Measurements from ENCODE around the gene CUBN. TPM values are rescaled to one million over a fixed set of nuclear protein-coding genes. Genes with fewer than 3 reads are reported as not detected.
A peak's percentile ranks its signal among the peaks of the same experiment; 100 is the strongest.

Gene CUBN
- total and polyA plus RNA-seq, 2 of the 13 experiments (the other 11 are each of a cell fraction or from before 2014, with no cell fraction given): 0.27 to 0.32 TPM

- peak; percentile 64; the same call in 2 of the 3 replicates for ATAC-seq
- Histone ChIP-seq H3K4me2 (ENCODE audit: low read depth, low read length) (peak overlapping the region; percentile 24; the same call in 1 of the 2 replicates), H3K9ac (ENCODE audit: insufficient read depth, low read depth, low read length) (no peak overlapping the region), H4K20me1 (ENCODE audit: insufficient read depth, low read length) (no peaks in the 10 kb centered on the region), H3K4me1 (ENCODE audit: insufficient read depth, low read length) (no peaks in the 10 kb centered on the region), H3K27ac (ENCODE audit: extremely low read length, insufficient read depth, low read length) (no peak overlapping the region), H3K27me3 (ENCODE audit: control insufficient read depth in 1 of 2, insufficient read depth in 2 of 2, low read length in 2 of 2) (no peaks in the 10 kb centered on the region), H3K9me3 (ENCODE audit: low read length) (no peaks in the 10 kb centered on the region), H3K79me2 (ENCODE audit: insufficient read depth, low read length) (no peaks in the 10 kb centered on the region), H3K36me3 (replicated peaks in 1 of 2; ENCODE audit: control insufficient read depth in 1 of 2, insufficient read depth in 2 of 2, low read length in 2 of 2) (no peaks in the 10 kb centered on the region), H3K4me3 (replicated peaks in 1 of 3; ENCODE audit: insufficient read depth in 1 of 3, low read depth in 2 of 3, low read length in 3 of 3) (no peak overlapping the region), H2AFZ (ENCODE audit: low read length) (no peak overlapping the region)
- ChIA-PET CTCF (ENCODE audit: low intra/inter-chr PET ratio, low total read pairs) (no interaction called here), POLR2A (no interaction called here)
- 69% methylated on average over 9 of the region's 9 CpGs for WGBS (ENCODE audit: low lambda C conversion rate)
- intact Hi-C loops (cut with micrococcal nuclease; ENCODE audit: unreplicated experiment) (no loop called here), in situ Hi-C loops (cut with HindIII; ENCODE audit: extremely low pct_ligation_motif_present, low pct_unique_long_range_greater_than_20kb) (no loop called here)
- no TSS peak for BruUV-seq (replicated peaks)
- no peak for FAIRE-seq
- DNase-seq (ENCODE audit: low spot score): peak; percentile 45
- no peak for TF ChIP-seq NFRKB (IDR thresholded peaks at IDR 0.05)
- peak; percentile 38; the same call in 1 of the 2 replicates for TF ChIP-seq TCF7 (IDR thresholded peaks at IDR 0.05; ENCODE audit: low read depth)
- peak; percentile 34; the same call in 1 of the 2 replicates for TF ChIP-seq GABPB1 (CRISPR knock-in tag; IDR thresholded peaks at IDR 0.05)
- TF ChIP-seq, protein P1, sequence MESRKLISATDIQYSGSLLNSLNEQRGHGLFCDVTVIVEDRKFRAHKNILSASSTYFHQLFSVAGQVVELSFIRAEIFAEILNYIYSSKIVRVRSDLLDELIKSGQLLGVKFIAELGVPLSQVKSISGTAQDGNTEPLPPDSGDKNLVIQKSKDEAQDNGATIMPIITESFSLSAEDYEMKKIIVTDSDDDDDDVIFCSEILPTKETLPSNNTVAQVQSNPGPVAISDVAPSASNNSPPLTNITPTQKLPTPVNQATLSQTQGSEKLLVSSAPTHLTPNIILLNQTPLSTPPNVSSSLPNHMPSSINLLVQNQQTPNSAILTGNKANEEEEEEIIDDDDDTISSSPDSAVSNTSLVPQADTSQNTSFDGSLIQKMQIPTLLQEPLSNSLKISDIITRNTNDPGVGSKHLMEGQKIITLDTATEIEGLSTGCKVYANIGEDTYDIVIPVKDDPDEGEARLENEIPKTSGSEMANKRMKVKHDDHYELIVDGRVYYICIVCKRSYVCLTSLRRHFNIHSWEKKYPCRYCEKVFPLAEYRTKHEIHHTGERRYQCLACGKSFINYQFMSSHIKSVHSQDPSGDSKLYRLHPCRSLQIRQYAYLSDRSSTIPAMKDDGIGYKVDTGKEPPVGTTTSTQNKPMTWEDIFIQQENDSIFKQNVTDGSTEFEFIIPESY (CRISPR knock-in tag; IDR thresholded peaks at IDR 0.05): peak; percentile 58; the same call in 1 of the 2 replicates
- TF ChIP-seq ZNF343 (CRISPR knock-in tag; IDR thresholded peaks at IDR 0.05): no peak
- TF ChIP-seq ZNF720 (CRISPR knock-in tag; IDR thresholded peaks at IDR 0.05): no peak
- TF ChIP-seq ETV5 (CRISPR knock-in tag; IDR thresholded peaks at IDR 0.05; ENCODE audit: borderline replicate concordance): peak; percentile 63; the same call in 1 of the 2 replicates
- TF ChIP-seq, protein P2, sequence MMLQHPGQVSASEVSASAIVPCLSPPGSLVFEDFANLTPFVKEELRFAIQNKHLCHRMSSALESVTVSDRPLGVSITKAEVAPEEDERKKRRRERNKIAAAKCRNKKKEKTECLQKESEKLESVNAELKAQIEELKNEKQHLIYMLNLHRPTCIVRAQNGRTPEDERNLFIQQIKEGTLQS (CRISPR knock-in tag; IDR thresholded peaks at IDR 0.05): peak; percentile 54; the same call in 1 of the 2 replicates
- TF ChIP-seq GABPA (IDR thresholded peaks at IDR 0.05; ENCODE audit: low read depth, low read length): no peak
- peak; percentile 64 for TF ChIP-seq GABPA (CRISPR knock-in tag; IDR thresholded peaks at IDR 0.05; ENCODE audit: low read depth)
- 0 out of 2 replicates have a peak, but pooled peaks have one; percentile 15 for TF ChIP-seq ELF3 (CRISPR knock-in tag; IDR thresholded peaks at IDR 0.05)
- peak; percentile 65; the same call in 1 of the 2 replicates for TF ChIP-seq FOSL1 (CRISPR knock-in tag; IDR thresholded peaks at IDR 0.05; ENCODE audit: borderline replicate concordance)
- TF ChIP-seq AHDC1 (CRISPR knock-in tag; IDR thresholded peaks at IDR 0.05; ENCODE audit: borderline replicate concordance): peak; percentile 49; the same call in 1 of the 2 replicates
- peak; percentile 37; the same call in 1 of the 2 replicates for TF ChIP-seq HMG20A (CRISPR knock-in tag; IDR thresholded peaks at IDR 0.05; ENCODE audit: borderline replicate concordance)
Observed at GRCh38 chr10:17029581-17030271, 99.9 kb downstream of the CUBN start.
